Stimulated activated naive CD4-positive, alpha-beta T cell treated with Interleukin-2 at 50 U/mL for 16 hours (primary cell): ENCODE measurements around the gene POFUT1.

ENCODE experiments used
- DNase-seq: peaks from one replicate; lab custom pipeline; 2025; lab: John Stamatoyannopoulos, UW

POFUT1 gene

GRCh38 chr20:32206760-32207625 lies 687 bp upstream of the POFUT1 start:
- peak; percentile 34 for DNase-seq

GRCh38 chr20:32208499-32209154 lies 947 bp downstream of the POFUT1 start:
- no peak for DNase-seq

GRCh38 chr20:32209850-32210605 lies 2.3 kb downstream of the POFUT1 start:
- no peak for DNase-seq

- DNase-seq, result no peak
These were observed 6.2 kb downstream of the POFUT1 start for GRCh38 chr20:32213870-32214269.

- no peak for DNase-seq
These were observed 7.5 kb downstream of the POFUT1 start for GRCh38 chr20:32215147-32215546.

- DNase-seq, result no peak
These were observed 8.0 kb downstream of the POFUT1 start for GRCh38 chr20:32215729-32216128.

- no peak for DNase-seq
These were observed 8.8 kb downstream of the POFUT1 start for GRCh38 chr20:32216179-32217142.

- no peak for DNase-seq
These were observed 10.6 kb downstream of the POFUT1 start for GRCh38 chr20:32218156-32218900.

GRCh38 chr20:32224463-32224862 lies 16.8 kb downstream of the POFUT1 start:
- DNase-seq, result no peak

GRCh38 chr20:32226391-32226790 lies 18.7 kb downstream of the POFUT1 start:
- no peak for DNase-seq

- DNase-seq, result no peak
These were observed 19.6 kb downstream of the POFUT1 start for GRCh38 chr20:32227306-32227705.

GRCh38 chr20:32227744-32228688 lies 20.3 kb downstream of the POFUT1 start:
- no peak for DNase-seq

- DNase-seq, result no peak
These were observed 21.6 kb downstream of the POFUT1 start for GRCh38 chr20:32229251-32229747.

- no peak for DNase-seq
These were observed 23.0 kb downstream of the POFUT1 start for GRCh38 chr20:32230707-32231106.

GRCh38 chr20:32231245-32231644 lies 23.6 kb downstream of the POFUT1 start:
- DNase-seq, result no peak

GRCh38 chr20:32231847-32232246 lies 24.2 kb downstream of the POFUT1 start:
- DNase-seq, result peak; percentile 44

- peak; percentile 26 for DNase-seq
These were observed 24.7 kb downstream of the POFUT1 start for GRCh38 chr20:32232326-32232886.

- DNase-seq, result no peak
These were observed 25.6 kb downstream of the POFUT1 start for GRCh38 chr20:32233286-32233685.
